Choroid plexus epithelial cell (primary cell): ENCODE results near the gene PKP1.

Experiments used
- DNase-seq: peaks from one replicate; pipeline ENCODE4 v3.0.0-alpha.2; 2010; ENCODE audit warnings: low read depth
- H3K4me3 ChIP-seq: 2 replicates; pipeline ENCODE4 v1.5.1; 2011; ENCODE audit warnings: low read depth, mild to moderate bottlenecking, control low read depth, low read length, moderate library complexity
- CTCF ChIP-seq: conservative IDR thresholded peaks from 2 replicates; pipeline ENCODE4 v1.5.1; 2011; ENCODE audit warnings: low read depth, mild to moderate bottlenecking, control low read depth, inconsistent platforms, low read length, moderate library complexity

PKP1 gene

GRCh38 chr1:201364808-201365105, 81.5 kb downstream of the PKP1 start:
- TF ChIP-seq CTCF: no peak
- no peak for DNase-seq
- H3K4me3 ChIP-seq: no peak overlapping the region

GRCh38 chr1:201365251-201365650, 81.9 kb downstream of the PKP1 start:
- no peak for TF ChIP-seq CTCF
- DNase-seq: no peak
- no peak overlapping the region for H3K4me3 ChIP-seq

- TF ChIP-seq CTCF: no peak
- no peak for DNase-seq
- H3K4me3 ChIP-seq: no peak overlapping the region
Observed at GRCh38 chr1:201366696-201367095, 83.4 kb downstream of the PKP1 start.

GRCh38 chr1:201369209-201369608, 85.9 kb downstream of the PKP1 start:
- no peak overlapping the region for H3K4me3 ChIP-seq
- no peak for TF ChIP-seq CTCF
- no peak for DNase-seq

GRCh38 chr1:201370500-201370899, 87.2 kb downstream of the PKP1 start:
- H3K4me3 ChIP-seq: no peak overlapping the region
- no peak for DNase-seq
- TF ChIP-seq CTCF: no peak

- H3K4me3 ChIP-seq: no peak overlapping the region
- no peak for DNase-seq
- no peak for TF ChIP-seq CTCF
Observed at GRCh38 chr1:201371276-201371675, 88.0 kb downstream of the PKP1 start.

GRCh38 chr1:201371792-201372191, 88.5 kb downstream of the PKP1 start:
- no peak for TF ChIP-seq CTCF
- DNase-seq: no peak
- no peak overlapping the region for H3K4me3 ChIP-seq
